HEK293 (cell line): ENCODE measurements around the gene TSC2.
"Not testable (repeated sequence)": the region's sequence is repeated elsewhere in the genome, so short reads cannot be mapped to it uniquely, and the experiment has no call there.

Source experiments
- CTCF ChIP-seq: fragments of 450-650 bp; formaldehyde crosslinking; IDR thresholded peaks from 2 replicates; pipeline ENCODE4 v1.5.1; 2016; ENCODE audit warnings: missing biosample characterization, missing genetic modification characterization
- PRDM4 ChIP-seq: fragments of 450-650 bp; formaldehyde crosslinking; IDR thresholded peaks from 2 replicates; pipeline ENCODE4 v1.5.1; 2017; ENCODE audit warnings: missing biosample characterization, missing genetic modification characterization
- REST ChIP-seq: fragments of 450-650 bp; formaldehyde crosslinking; IDR thresholded peaks from 2 replicates; pipeline ENCODE4 v1.5.1; 2016; ENCODE audit warnings: missing biosample characterization, missing genetic modification characterization
- ZFP37 ChIP-seq: fragments of 450-650 bp; formaldehyde crosslinking; IDR thresholded peaks from 2 replicates; pipeline ENCODE4 v1.5.1; 2016; ENCODE audit warnings: missing biosample characterization, missing genetic modification characterization
- ZFP41 ChIP-seq: fragments of 450-650 bp; formaldehyde crosslinking; IDR thresholded peaks from 2 replicates; pipeline ENCODE4 v1.5.1; 2016; ENCODE audit warnings: missing biosample characterization, missing genetic modification characterization, borderline replicate concordance
- ZNF112 ChIP-seq: fragments of 450-650 bp; formaldehyde crosslinking; IDR thresholded peaks from 2 replicates; pipeline ENCODE4 v1.5.0; 2017; ENCODE audit warnings: missing biosample characterization, missing genetic modification characterization
- ZNF274 ChIP-seq, 2 experiments: fragments of 200-500 bp in 1 of 2; fragments of 450-650 bp in 1 of 2; sonication (Bioruptor generic) in 1 of 2; formaldehyde crosslinking in 1 of 2; IDR thresholded peaks; 2 replicates each; pipeline versions ENCODE4 v1.5.1 to v1.6.1; 2014 to 2016; ENCODE audit warnings: borderline replicate concordance in 1 of 2, inconsistent platforms in 1 of 2, low read length in 1 of 2, missing biosample characterization in 1 of 2, missing genetic modification characterization in 1 of 2
- ZNF394 ChIP-seq: fragments of 450-650 bp; formaldehyde crosslinking; IDR thresholded peaks from 2 replicates; pipeline ENCODE4 v1.5.1; 2016; ENCODE audit warnings: missing biosample characterization, missing genetic modification characterization, mild to moderate bottlenecking, moderate library complexity, borderline replicate concordance
- ZNF513 ChIP-seq: fragments of 450-650 bp; IDR thresholded peaks from 2 replicates; pipeline ENCODE4 v1.5.1; 2018; ENCODE audit warnings: missing biosample characterization, missing genetic modification characterization
- ZXDB ChIP-seq: fragments of 450-650 bp; formaldehyde crosslinking; IDR thresholded peaks from 2 replicates; pipeline ENCODE4 v1.5.1; 2016; ENCODE audit warnings: missing biosample characterization, missing genetic modification characterization

- not testable (repeated sequence) for TF ChIP-seq ZXDB; CTCF (tag by site-specific recombination); ZNF112 (tag by site-specific recombination); ZNF274 (IDR thresholded peaks at IDR 0.05; ENCODE audit: low read length); ZNF274 (tag by site-specific recombination; IDR thresholded peaks at IDR 0.05; ENCODE audit: borderline replicate concordance); ZNF513 (tag by site-specific recombination); ZNF394 (tag by site-specific recombination); ZFP37 (tag by site-specific recombination); PRDM4 (tag by site-specific recombination); ZFP41 (tag by site-specific recombination); REST (tag by site-specific recombination)
Observed at GRCh38 chr16:2111009-2111353, 63.2 kb downstream of the TSC2 start.
